ENCODE results near the gene SORL1.

Gene SORL1

DNA sequence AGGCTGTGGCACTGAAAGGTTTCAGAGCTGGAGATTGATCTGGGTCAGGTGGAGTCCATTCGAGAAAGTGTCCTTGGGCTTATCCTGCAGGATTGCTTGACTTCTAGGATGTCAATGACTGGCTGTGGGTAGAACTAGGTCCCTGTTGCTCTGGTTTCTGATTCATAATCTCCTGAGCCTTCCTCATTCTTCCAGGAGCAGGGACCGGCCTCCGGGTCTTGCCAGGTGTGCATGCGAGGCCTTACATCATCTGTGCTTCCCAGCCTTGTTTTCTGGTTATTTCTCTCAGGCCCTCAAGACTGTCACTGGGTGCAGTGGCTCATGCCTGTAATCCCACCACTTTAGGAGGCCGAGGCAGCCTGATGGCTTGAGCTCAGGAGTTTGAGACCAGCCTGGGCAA lies 33.9 kb downstream of the SORL1 start:
- H3K4me1 ChIP-seq (ENCODE audit: insufficient read depth, low read length, severe bottlenecking): peaks cover 20% of the 10 kb centered on the region
- TF ChIP-seq, protein P1, sequence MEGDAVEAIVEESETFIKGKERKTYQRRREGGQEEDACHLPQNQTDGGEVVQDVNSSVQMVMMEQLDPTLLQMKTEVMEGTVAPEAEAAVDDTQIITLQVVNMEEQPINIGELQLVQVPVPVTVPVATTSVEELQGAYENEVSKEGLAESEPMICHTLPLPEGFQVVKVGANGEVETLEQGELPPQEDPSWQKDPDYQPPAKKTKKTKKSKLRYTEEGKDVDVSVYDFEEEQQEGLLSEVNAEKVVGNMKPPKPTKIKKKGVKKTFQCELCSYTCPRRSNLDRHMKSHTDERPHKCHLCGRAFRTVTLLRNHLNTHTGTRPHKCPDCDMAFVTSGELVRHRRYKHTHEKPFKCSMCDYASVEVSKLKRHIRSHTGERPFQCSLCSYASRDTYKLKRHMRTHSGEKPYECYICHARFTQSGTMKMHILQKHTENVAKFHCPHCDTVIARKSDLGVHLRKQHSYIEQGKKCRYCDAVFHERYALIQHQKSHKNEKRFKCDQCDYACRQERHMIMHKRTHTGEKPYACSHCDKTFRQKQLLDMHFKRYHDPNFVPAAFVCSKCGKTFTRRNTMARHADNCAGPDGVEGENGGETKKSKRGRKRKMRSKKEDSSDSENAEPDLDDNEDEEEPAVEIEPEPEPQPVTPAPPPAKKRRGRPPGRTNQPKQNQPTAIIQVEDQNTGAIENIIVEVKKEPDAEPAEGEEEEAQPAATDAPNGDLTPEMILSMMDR (IDR thresholded peaks at IDR 0.05; ENCODE audit: low read length): no peak
- TF ChIP-seq EZH2 (IDR thresholded peaks at IDR 0.05; ENCODE audit: borderline replicate concordance, low read length): no peak
- H3K4me3 ChIP-seq (ENCODE audit: low read depth, low read length, poor library complexity, severe bottlenecking): no peak overlapping the region
- H3F3A ChIP-seq (ENCODE audit: insufficient read depth, low read length): no peaks in the 10 kb centered on the region
- H3K9me2 ChIP-seq (ENCODE audit: low read depth, low read length): no peaks in the 10 kb centered on the region
- H3K79me2 ChIP-seq (ENCODE audit: insufficient read depth, low read length): peaks cover 5% of the 10 kb centered on the region; the same call in 1 of the 2 replicates
- H3K36me3 ChIP-seq (ENCODE audit: insufficient read depth, low read length): peaks cover 82% of the 10 kb centered on the region
- no peaks in the 10 kb centered on the region for H4K20me1 ChIP-seq (ENCODE audit: insufficient read depth, low read length)
- H3K27ac ChIP-seq (ENCODE audit: low read depth, low read length, poor library complexity, severe bottlenecking): no peak overlapping the region
- no peaks in the 10 kb centered on the region for H3K9me3 ChIP-seq (ENCODE audit: low read length)
- H2AFZ ChIP-seq (ENCODE audit: low read length): no peak overlapping the region
- H3K27me3 ChIP-seq (ENCODE audit: insufficient read depth, low read length): no peaks in the 10 kb centered on the region
- no peak overlapping the region for H3K9ac ChIP-seq (ENCODE audit: low read length)
- H3K4me2 ChIP-seq (ENCODE audit: low read length): no peak overlapping the region

DNA sequence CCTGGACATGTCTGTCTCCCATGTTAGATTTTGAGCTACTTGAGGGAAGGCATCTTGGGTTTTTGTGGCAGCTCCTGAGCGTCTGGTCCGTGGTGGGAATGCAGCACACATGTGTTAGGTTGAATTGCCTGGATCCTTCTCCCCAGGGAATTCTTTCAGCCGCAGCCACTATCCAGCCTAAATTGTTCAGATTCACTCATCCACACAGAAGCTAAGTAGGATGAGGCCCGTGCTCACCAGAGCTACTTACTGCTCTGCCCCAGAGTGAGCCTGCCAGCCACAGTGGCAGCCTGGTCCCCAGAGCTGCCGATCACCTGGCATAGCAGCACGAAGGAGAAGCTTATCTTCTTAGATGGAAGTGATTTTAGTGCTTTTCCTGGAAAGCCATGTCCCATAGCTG lies 35.1 kb downstream of the SORL1 start:
- peaks cover 93% of the 10 kb centered on the region for H3K36me3 ChIP-seq (ENCODE audit: insufficient read depth, low read length)
- peaks cover 13% of the 10 kb centered on the region for H3K4me1 ChIP-seq (ENCODE audit: insufficient read depth, low read length, severe bottlenecking)
- peaks cover 5% of the 10 kb centered on the region; the same call in 1 of the 2 replicates for H3K79me2 ChIP-seq (ENCODE audit: insufficient read depth, low read length)

GRCh38 chr11:121488170-121488569 lies 36.1 kb downstream of the SORL1 start:
- Histone ChIP-seq H3K27ac (ENCODE audit: low read depth, low read length, poor library complexity, severe bottlenecking) (no peak overlapping the region), H3K4me1 (ENCODE audit: insufficient read depth, low read length, severe bottlenecking) (peaks cover 6% of the 10 kb centered on the region), H3K79me2 (ENCODE audit: insufficient read depth, low read length) (peaks cover 4% of the 10 kb centered on the region; the same call in 1 of the 2 replicates), H4K20me1 (ENCODE audit: insufficient read depth, low read length) (no peaks in the 10 kb centered on the region), H3K9me3 (ENCODE audit: low read length) (no peaks in the 10 kb centered on the region), H2AFZ (ENCODE audit: low read length) (no peak overlapping the region), H3K4me2 (ENCODE audit: low read length) (no peak overlapping the region), H3F3A (ENCODE audit: insufficient read depth, low read length) (no peaks in the 10 kb centered on the region), H3K4me3 (ENCODE audit: low read depth, low read length, poor library complexity, severe bottlenecking) (no peak overlapping the region), H3K9me2 (ENCODE audit: low read depth, low read length) (no peaks in the 10 kb centered on the region), H3K27me3 (ENCODE audit: insufficient read depth, low read length) (no peaks in the 10 kb centered on the region), H3K9ac (ENCODE audit: low read length) (no peak overlapping the region), H3K36me3 (ENCODE audit: insufficient read depth, low read length) (peaks cover 95% of the 10 kb centered on the region)
- no peak for TF ChIP-seq EZH2 (IDR thresholded peaks at IDR 0.05; ENCODE audit: borderline replicate concordance, low read length)
- TF ChIP-seq, protein P1 (IDR thresholded peaks at IDR 0.05; ENCODE audit: low read length): no peak

More for the DNA sequence above, 35.1 kb downstream of the SORL1 start:
- no peak overlapping the region for H3K9ac ChIP-seq (ENCODE audit: low read length)
- H3K27me3 ChIP-seq (ENCODE audit: insufficient read depth, low read length): no peaks in the 10 kb centered on the region
- no peak overlapping the region for H3K4me2 ChIP-seq (ENCODE audit: low read length)
- H3F3A ChIP-seq (ENCODE audit: insufficient read depth, low read length): no peaks in the 10 kb centered on the region
- no peaks in the 10 kb centered on the region for H3K9me2 ChIP-seq (ENCODE audit: low read depth, low read length)
- TF ChIP-seq EZH2 (IDR thresholded peaks at IDR 0.05; ENCODE audit: borderline replicate concordance, low read length): no peak
- TF ChIP-seq, protein P1 (IDR thresholded peaks at IDR 0.05; ENCODE audit: low read length): no peak
- no peaks in the 10 kb centered on the region for H3K9me3 ChIP-seq (ENCODE audit: low read length)
- H4K20me1 ChIP-seq (ENCODE audit: insufficient read depth, low read length): no peaks in the 10 kb centered on the region
- H2AFZ ChIP-seq (ENCODE audit: low read length): no peak overlapping the region
- H3K27ac ChIP-seq (ENCODE audit: low read depth, low read length, poor library complexity, severe bottlenecking): no peak overlapping the region
- no peak overlapping the region for H3K4me3 ChIP-seq (ENCODE audit: low read depth, low read length, poor library complexity, severe bottlenecking)
